ENCODE results near the gene MMP13. TPM values are rescaled to one million over a fixed set of nuclear protein-coding genes. Genes with fewer than 3 reads are reported as not detected.

The MMP13 gene
- total and polyA plus RNA-seq, 2 donors (not counting 1 experiment from before 2014, with no cell fraction given): not detected

GRCh38 chr11:102994105-102994504, 38.6 kb upstream of the MMP13 start:
- ChIA-PET CTCF (no interaction called here), POLR2A (no interaction called here)
- DNase-seq: no peak
- TF ChIP-seq CTCF (IDR thresholded peaks at IDR 0.05) (no peak), EZH2 (IDR thresholded peaks at IDR 0.05; ENCODE audit: borderline replicate concordance, insufficient read depth, low read depth, low read length, poor library complexity, severe bottlenecking) (no peak)
- Histone ChIP-seq H3K27me3 (replicated peaks in 1 of 4; ENCODE audit: control extremely low read depth in 1 of 4, control insufficient read depth in 3 of 4, insufficient read depth in 4 of 4, low read length in 3 of 4) (peaks cover 0 to under 1% (median 0%) of the 10 kb centered on the region in 4 experiments), H3K36me3 (replicated peaks in 1 of 2; ENCODE audit: control extremely low read depth in 1 of 2, control insufficient read depth in 1 of 2, extremely low read depth in 1 of 2, insufficient read depth in 2 of 2, low read length in 1 of 2) (no peaks in the 10 kb centered on the region), H3K9me3 (ENCODE audit: control extremely low read depth in 1 of 3, control insufficient read depth in 2 of 3, insufficient read depth in 1 of 3, low read length in 2 of 3) (no peaks in the 10 kb centered on the region), H4K20me1 (ENCODE audit: control insufficient read depth, insufficient read depth, low read length, poor library complexity, severe bottlenecking) (no peaks in the 10 kb centered on the region), H3K4me3 (ENCODE audit: control extremely low read depth in 1 of 5, extremely low read depth in 1 of 5, insufficient read depth in 1 of 5, low read depth in 2 of 5, low read length in 4 of 5) (no peak overlapping the region), H3K79me2 (ENCODE audit: control insufficient read depth, insufficient read depth, low read length) (no peaks in the 10 kb centered on the region), H3K4me2 (replicated peaks; ENCODE audit: low read depth, low read length, poor library complexity, severe bottlenecking) (no peak overlapping the region), H3K27ac (ENCODE audit: low read length in 2 of 2) (no peak overlapping the region), H2AFZ (ENCODE audit: insufficient read depth, low read depth, low read length, poor library complexity, severe bottlenecking) (no peak overlapping the region), H3K4me1 (ENCODE audit: control insufficient read depth in 2 of 2, insufficient read depth in 2 of 2, low read length in 2 of 2) (no peaks in the 10 kb centered on the region), H3K9ac (ENCODE audit: low read length) (no peak overlapping the region)
- intact Hi-C loops (cut with micrococcal nuclease): no loop called here
- Mint-ChIP-seq H3K27ac (no peak overlapping the region), H3K4me3 (no peak overlapping the region), H3K27me3 (peaks cover 24% of the 10 kb centered on the region), H3K4me1 (no peaks in the 10 kb centered on the region), H3K9me3 (ENCODE audit: insufficient read depth) (no peaks in the 10 kb centered on the region)
- WGBS (ENCODE audit: insufficient coverage): 63% methylated on average over 1 of the region's 1 CpG
- no peak for ATAC-seq (ENCODE audit: low read depth)

DNA sequence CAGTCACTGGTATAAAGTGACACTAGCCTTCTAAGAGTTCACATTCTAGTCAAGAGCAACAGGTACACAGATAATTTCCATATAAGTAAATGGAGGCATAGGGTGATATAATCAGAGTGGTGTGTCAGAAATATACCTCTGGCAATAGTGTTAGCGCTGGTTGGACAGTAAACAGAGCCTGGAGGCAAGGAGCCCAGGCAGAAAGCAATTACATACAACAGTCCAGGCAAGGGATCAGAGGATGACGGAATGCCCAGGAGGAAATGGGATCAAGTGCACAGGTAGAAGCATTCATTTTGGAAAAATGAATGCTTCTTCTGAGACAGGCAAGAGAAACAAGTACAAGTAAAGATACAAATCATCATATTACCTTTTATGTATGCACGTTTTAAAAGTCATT, 36.2 kb upstream of the MMP13 start:
- H3K4me2 ChIP-seq (replicated peaks; ENCODE audit: low read depth, low read length, poor library complexity, severe bottlenecking): no peak overlapping the region
- no peak overlapping the region for H3K27ac ChIP-seq (ENCODE audit: low read length in 2 of 2)
- Mint-ChIP-seq H3K4me3 (no peak overlapping the region), H3K9me3 (ENCODE audit: insufficient read depth) (no peaks in the 10 kb centered on the region), H3K4me1 (no peaks in the 10 kb centered on the region), H3K27ac (no peak overlapping the region), H3K27me3 (peaks cover 14% of the 10 kb centered on the region)
- H4K20me1 ChIP-seq (ENCODE audit: control insufficient read depth, insufficient read depth, low read length, poor library complexity, severe bottlenecking): no peaks in the 10 kb centered on the region
- no peaks in the 10 kb centered on the region for H3K36me3 ChIP-seq (replicated peaks in 1 of 2; ENCODE audit: control extremely low read depth in 1 of 2, control insufficient read depth in 1 of 2, extremely low read depth in 1 of 2, insufficient read depth in 2 of 2, low read length in 1 of 2)
- no peaks in the 10 kb centered on the region for H3K79me2 ChIP-seq (ENCODE audit: control insufficient read depth, insufficient read depth, low read length)
- 100% methylated on average over 1 of the region's 3 CpGs for WGBS (ENCODE audit: insufficient coverage)
- DNase-seq: no peak
- CTCF ChIA-PET: no interaction called here
- POLR2A ChIA-PET: no interaction called here
- TF ChIP-seq CTCF (IDR thresholded peaks at IDR 0.05) (no peak), EZH2 (IDR thresholded peaks at IDR 0.05; ENCODE audit: borderline replicate concordance, insufficient read depth, low read depth, low read length, poor library complexity, severe bottlenecking) (no peak)
- no peaks in the 10 kb centered on the region for H3K4me1 ChIP-seq (ENCODE audit: control insufficient read depth in 2 of 2, insufficient read depth in 2 of 2, low read length in 2 of 2)
- H3K27me3 ChIP-seq (replicated peaks in 1 of 4; ENCODE audit: control extremely low read depth in 1 of 4, control insufficient read depth in 3 of 4, insufficient read depth in 4 of 4, low read length in 3 of 4): peaks cover 0 to 4% (median 2%) of the 10 kb centered on the region in 4 experiments
- ATAC-seq (ENCODE audit: low read depth): no peak
- intact Hi-C loops (cut with micrococcal nuclease): no loop called here
- H3K9me3 ChIP-seq (ENCODE audit: control extremely low read depth in 1 of 3, control insufficient read depth in 2 of 3, insufficient read depth in 1 of 3, low read length in 2 of 3): no peaks in the 10 kb centered on the region
- no peak overlapping the region for H3K9ac ChIP-seq (ENCODE audit: low read length)
- no peak overlapping the region for H3K4me3 ChIP-seq (ENCODE audit: control extremely low read depth in 1 of 5, extremely low read depth in 1 of 5, insufficient read depth in 1 of 5, low read depth in 2 of 5, low read length in 4 of 5)
- no peak overlapping the region for H2AFZ ChIP-seq (ENCODE audit: insufficient read depth, low read depth, low read length, poor library complexity, severe bottlenecking)

All from B cell (primary cell).